Muscle of arm (tissue), 12 donors: ENCODE data around the gene OR2AG2. TPM values are rescaled to one million over a fixed set of nuclear protein-coding genes. Genes with fewer than 3 reads are reported as not detected.

ENCODE experiments used
- DNase-seq: peaks from one replicate; pipeline ENCODE4 v3.0.0-alpha.2; 2013
- polyA plus RNA-seq, 12 donors: library from polyadenylated mRNA; unstranded; fragments of 120-200 nt; gene quantifications; one replicate each; pipeline ENCODE4 v1.2.1, GENCODE V29; 2013; ENCODE audit not compliant: insufficient read length in 12 of 12

OR2AG2 gene
- polyA plus RNA-seq, 12 donors: 0.04 to 0.21 TPM; not detected in 10

DNA sequence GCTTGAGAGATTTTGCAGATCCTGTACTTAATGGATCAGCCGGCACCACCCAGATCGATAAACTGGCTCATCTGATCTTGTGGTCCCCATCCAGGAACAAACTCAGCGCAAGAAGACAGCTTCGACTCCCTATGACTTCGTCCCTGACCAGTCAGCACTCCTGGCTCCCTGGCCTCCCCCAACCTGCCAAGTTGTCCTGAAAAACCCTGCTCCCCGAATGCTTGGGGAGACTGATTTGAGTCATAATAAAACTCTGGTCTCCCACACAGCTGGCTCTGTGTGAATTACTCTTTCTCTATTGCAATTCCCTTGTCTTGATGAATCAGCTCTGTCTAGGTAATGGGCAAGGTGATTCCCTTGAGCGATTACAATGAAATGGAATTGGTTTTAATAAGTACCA, 29.5 kb downstream of the OR2AG2 start:
- no peak for DNase-seq

DNA sequence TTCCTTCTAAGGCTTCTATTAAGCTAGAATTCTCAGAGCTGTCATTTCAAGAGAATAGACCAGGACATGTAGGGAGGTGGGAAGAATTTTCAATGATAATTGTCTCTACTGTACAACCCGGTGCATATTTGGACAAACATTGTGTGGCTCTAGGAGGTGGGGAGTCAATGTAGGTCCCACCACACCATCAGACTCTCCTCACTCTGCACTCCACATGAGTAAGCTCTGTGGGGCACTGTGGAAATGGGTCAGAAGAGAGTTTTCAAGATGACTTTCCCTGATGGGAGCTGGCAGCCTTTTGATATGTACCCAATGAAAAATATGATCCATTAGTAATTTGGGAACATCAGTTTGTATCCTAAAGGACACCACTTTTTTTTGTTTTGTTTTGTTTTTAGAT, 33.2 kb downstream of the OR2AG2 start:
- DNase-seq: no peak

DNA sequence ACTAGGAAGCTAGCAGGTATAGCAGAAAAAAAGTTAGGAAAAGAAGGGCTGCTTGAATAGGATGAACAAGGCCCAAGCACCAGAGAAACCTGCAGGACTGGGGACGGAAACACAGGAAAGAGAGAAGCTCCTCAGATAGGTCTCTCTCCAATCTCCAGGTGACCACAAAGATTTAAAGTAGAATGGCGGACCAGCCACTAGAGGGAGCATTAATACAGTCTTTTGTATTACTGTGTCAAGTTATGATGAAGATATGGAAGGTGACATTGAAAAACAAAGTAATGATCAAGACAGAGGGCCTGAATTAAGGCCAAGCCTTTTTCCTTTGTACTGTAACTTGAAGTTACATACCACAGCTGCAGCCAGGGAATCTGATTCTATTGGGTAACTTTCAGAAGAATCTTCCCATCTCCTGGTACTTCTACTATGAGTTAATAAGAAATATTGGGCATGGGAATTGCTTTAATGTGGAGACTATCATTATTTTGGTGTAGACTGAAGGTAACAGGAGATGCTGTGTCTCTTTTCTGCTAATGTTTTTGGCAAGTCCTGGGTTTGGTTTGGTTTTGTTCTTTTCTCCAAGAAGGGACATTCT, 33.8 kb downstream of the OR2AG2 start:
- no peak for DNase-seq

DNA sequence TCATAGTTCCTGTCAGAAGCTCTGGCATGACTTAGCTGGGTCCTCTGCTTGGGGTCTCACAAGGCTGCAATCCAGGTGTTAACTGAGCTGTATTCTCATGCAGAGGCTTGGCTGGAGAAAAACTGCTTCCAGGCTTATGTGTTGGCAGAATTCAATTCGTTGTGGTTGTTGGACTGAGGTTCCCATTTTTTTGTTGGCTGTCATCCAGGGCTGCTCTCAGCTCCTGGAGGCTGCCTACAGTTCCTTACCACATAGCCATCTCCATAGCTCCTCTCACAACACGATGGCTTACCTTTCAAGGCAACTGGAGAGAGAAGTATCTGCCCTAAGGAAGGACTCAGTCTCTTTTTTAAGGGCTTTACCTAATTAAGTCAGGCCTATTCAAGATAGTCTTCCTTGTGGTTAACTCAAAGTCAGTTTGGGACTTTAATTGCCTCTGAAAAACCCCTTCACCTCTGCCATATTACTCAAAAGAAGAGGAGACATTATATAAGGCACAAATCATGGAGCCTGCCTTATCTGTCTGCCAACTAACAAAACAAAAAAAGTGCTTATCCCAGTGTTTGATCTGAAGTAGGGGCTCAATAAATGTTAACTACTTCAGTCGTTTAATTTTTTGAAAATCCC, 35.2 kb downstream of the OR2AG2 start:
- DNase-seq: no peak

DNA sequence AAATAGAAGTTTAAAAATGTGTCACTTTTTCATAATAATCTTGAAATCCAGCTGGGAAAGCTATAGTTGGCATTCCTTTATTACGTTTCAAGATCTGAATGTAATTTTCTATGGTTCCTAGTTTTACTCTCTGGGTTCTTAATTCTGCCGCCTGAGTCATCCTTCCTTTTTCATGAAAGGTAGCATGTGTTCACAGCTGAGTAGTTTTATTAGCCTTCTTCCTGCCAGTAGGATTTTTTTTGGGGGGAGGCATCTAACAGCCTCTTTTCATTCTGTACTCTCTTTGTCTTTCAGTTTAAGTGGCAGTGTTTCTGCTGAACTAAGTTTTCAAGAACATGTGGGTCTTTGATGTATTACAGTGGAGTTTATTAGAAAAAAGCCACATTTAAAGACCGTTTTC, 36.5 kb downstream of the OR2AG2 start:
- DNase-seq: no peak

DNA sequence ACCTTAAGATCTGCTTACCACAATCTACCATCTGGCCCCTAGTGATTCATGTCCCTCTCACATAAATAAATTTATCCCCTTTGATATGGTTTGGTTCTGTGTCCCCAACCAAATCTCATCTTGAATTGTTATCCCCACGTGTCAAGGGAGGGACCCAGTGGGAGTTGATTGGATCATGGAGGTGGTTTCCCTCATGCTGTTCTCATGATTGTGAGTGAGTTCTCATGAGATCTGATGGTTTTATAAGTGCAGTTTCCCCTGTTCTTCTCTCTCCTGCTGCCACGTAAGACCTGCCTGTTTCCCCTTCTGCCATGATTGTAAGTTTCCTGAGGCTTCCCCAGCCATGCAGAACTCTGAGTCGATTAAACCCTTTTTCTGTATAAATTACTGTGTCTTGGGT, 37.2 kb downstream of the OR2AG2 start:
- no peak for DNase-seq

DNA sequence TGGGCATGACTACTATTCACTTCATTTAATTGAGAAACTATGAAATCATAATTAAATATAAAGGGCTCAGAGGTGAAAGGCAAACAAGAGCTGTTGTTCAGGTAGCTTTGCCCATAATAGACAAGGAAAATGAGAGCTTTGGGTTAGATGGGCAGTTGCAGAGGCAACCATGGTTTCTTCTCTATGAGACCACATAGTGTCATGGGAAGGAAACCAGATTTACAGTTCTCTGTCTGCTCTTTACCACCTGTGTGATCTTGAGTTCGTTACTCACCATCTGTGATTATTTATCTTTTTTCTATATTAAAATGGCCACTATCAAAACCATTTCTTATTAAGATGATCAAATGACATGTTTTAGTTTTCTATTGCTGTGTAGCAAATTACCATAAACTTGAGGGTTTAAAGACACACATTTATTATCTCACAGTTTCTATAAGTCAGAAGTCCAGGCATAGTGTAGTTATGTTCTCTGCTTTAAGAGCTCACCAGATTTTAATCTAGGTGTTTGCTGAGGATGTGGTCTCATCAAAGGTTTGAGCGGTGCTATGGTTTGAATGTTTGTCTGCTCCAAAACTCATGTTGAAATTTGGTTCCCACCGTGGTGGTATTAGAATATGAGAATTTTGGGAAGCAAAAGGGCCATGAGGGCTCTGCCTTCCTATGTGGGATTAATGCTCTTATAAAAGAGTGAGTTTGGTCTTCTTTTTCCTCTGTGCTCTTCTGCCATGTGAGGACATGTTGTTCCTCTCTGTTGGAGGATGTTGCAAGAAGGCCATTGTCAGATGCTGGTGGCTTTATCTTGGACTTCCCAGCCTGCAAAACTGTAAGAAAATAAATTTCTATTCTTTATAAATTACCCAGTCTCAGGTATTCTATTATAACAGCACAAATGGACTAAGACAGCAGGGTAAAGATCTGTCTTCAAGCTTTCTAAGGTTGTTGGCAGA, 38.2 kb downstream of the OR2AG2 start:
- no peak for DNase-seq

DNA sequence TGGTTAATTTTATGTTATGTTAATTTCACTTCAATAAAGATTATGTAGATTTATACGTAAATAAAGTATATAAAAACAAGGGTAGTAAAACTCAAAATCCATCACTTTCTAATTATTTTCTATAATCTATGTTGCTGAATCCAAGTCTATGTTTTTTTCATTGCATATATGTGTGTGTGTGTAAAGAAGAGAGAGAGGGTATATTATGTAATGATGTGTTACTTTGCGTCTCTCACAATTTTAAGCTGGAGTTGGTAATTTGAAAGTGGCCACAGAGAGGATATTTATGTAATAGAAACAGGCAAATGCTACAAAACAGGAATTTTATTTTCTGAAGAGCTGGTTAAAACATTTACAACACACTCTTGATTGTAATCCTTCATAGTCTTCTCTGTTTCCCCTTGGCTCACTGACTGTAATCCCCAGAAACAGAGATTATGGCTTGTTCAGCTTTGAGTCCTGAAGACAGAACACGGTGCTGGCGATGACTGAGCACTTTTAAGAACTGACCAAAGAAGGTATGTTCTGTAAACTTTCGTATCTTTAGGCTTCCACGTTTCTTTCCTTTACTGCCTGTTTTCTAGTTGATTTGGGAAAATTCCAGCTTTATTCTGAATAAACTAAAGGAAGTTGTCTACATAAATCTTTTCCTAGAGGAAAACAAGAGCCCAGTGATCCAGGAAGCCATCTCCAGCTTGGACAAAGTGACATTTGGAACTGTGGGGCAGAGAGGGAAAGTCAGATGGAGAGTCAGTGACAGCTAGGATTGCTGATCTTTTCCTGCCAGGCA, 43.6 kb downstream of the OR2AG2 start:
- no peak for DNase-seq

DNA sequence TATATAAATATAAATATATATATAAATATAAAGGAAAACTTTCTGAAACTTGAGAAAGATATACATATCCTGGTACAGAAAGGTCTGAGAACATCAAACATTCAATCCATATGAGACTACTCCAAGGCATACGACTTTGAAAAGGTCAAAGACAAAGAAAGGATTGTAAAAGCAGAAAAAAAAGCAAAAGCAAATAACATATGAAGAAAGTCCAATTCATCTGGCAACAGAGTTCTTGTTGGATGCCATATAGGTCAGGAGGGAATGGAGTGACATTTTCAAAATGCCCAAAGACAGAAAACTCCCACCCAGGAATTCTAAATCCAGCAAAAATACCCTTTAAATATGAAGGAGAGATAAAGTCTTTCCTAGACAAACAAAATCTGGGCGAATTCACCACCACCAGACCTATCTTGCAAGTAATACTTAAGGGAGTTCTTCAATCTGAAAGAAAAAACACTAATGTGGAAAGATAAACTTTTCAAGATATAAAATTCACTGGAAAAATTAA, 46.3 kb downstream of the OR2AG2 start:
- DNase-seq: no peak

DNA sequence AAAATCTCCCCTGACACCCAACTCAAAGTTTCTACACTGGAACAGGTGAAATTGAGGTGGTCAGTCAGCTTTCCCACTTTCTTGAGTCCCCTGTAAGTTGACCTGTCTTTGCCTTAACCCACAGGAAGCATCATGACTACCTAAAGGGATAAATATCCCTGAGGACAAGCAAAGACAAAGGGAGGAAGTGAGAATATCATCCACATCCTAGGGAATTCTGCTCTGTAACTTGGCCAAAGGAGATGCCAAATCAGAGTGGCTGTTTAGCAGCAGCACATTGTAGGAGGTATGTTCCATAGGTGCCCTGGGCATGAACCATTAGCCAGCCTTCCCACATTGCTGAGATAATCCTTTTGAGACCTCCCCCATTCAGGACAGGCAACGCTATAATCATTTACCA, 47.8 kb downstream of the OR2AG2 start:
- no peak for DNase-seq

DNA sequence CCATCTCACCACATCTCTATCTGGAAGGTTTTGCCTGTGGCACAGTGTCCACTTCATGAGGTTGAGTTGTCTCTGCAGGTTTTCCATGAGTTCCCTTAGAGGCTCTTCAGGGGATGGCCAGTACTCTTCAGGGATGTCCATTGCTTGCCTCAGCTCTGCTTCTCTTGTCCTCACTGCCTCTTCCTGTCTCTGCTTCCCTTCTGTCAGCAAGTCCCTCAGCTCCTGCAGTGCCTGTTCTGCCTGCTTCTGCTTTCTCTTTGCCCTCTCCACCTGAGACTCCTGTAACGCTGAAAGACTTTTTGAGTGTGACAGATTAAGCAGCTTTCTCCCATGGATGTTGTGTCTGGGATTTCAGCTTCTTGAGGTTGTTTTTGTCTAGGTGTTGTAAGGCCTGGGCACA, 50.4 kb downstream of the OR2AG2 start:
- DNase-seq: no peak

DNA sequence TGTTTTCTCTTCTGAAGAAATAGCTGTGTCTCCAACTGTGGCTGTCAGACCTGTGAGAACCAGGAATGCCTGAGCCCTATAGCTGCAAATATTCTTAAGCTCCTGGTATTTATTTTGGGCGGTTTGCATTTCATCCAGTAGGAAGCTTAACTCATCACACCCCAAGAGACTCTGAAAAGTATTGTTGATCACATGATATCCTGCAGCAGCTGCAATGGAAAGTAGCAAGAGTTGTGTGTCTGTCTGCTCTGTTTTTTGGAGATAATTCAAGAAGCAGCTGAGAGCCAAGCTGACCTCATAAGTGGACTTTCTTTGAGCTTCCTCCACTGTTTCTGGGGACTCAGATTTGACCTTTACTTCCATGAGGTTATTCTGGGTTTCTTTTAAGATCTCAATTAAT, 52.2 kb downstream of the OR2AG2 start:
- DNase-seq: peak; percentile 65

DNA sequence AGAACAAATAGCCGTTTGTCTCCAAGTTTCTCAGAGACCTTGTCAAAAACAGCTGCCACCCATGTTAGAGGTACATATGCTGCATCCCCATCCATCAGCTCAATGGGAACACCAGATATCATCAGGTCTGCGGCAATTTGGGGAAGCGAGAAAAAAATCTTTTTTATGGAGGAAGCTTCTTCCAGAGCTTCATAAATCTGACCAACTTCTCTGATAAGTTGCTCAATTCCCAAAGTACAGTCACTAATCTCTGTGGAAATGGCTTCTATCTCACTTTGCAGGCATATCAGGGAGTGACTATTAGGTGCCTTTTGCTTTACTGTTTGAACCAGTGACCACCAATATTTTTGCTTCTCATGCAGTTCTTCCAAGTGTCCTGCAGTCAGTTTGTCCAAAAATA, 54.4 kb downstream of the OR2AG2 start:
- DNase-seq: no peak

Other genes with a start within 250 kb of the OR2AG2 start
- 10 to 100 TPM in 11 of 12 donors, not detected in 1; 18.6 to 23.3 (median 19.2) TPM for gene RRP8, start 168.4 kb downstream of the OR2AG2 start, polyA plus RNA-seq
- gene ILK, start 168.2 kb downstream of the OR2AG2 start, polyA plus RNA-seq: 100 to 1,000 TPM in 11 of 12 donors, not detected in 1; 120 to 152 (median 136) TPM
- 100 to 1,000 TPM in 8 of 12 donors, 10 to 100 TPM in 3, not detected in 1; 54.3 to 126 (median 109) TPM for gene TAF10, start 159.8 kb downstream of the OR2AG2 start, polyA plus RNA-seq
- gene TPP1, start 152.6 kb downstream of the OR2AG2 start, polyA plus RNA-seq: 10 to 100 TPM in 11 of 12 donors, not detected in 1; 37.1 to 78.2 (median 41.9) TPM
- 10 to 100 TPM in 11 of 12 donors, not detected in 1; 32.3 to 51.2 (median 39.6) TPM for gene DCHS1, start 116.2 kb downstream of the OR2AG2 start, polyA plus RNA-seq
- gene MRPL17, start 88.6 kb downstream of the OR2AG2 start, polyA plus RNA-seq: 10 to 100 TPM in 11 of 12 donors, not detected in 1; 53.7 to 70.9 (median 61.2) TPM
- under 1 TPM in 1 of 12 donors, not detected in 11; 0.03 TPM for gene OR2AG1, start 11.0 kb upstream of the OR2AG2 start, polyA plus RNA-seq
- gene OR6A2, start 27.7 kb upstream of the OR2AG2 start, polyA plus RNA-seq: not detected
- gene OR10A5, start 73.7 kb upstream of the OR2AG2 start, polyA plus RNA-seq: not detected
- under 1 TPM in 1 of 12 donors, not detected in 11; 0.06 TPM for gene OR10A2, start 91.1 kb upstream of the OR2AG2 start, polyA plus RNA-seq
- gene OR10A4, start 104.6 kb upstream of the OR2AG2 start, polyA plus RNA-seq: not detected
- not detected for gene OR2D2, start 120.5 kb upstream of the OR2AG2 start, polyA plus RNA-seq
- gene OR2D3, start 149.0 kb upstream of the OR2AG2 start, polyA plus RNA-seq: not detected
- 1 to 10 TPM in 7 of 12 donors, under 1 TPM in 3, not detected in 2; 0.48 to 2.9 (median 1.2) TPM for gene ZNF215, start 154.4 kb upstream of the OR2AG2 start, polyA plus RNA-seq
- gene ZNF214, start 248.4 kb upstream of the OR2AG2 start, polyA plus RNA-seq: 1 to 10 TPM in 10 of 12 donors, not detected in 2; 1.7 to 4.0 (median 2.5) TPM
- gene NLRP14, start 248.5 kb upstream of the OR2AG2 start, polyA plus RNA-seq: under 1 TPM in 7 of 12 donors, not detected in 5; 0.05 to 0.15 (median 0.08) TPM